ENCODE measurements around the gene DNLZ.
"Not testable (repeated sequence)": the region's sequence is repeated elsewhere in the genome, so short reads cannot be mapped to it uniquely, and the experiment has no call there.

DNLZ gene

GRCh38 chr9:136322756-136323330 is 40.7 kb downstream of the DNLZ start:
- Histone ChIP-seq H3K4me3 (ENCODE audit: low read depth, low read length) (no peak overlapping the region), H3K36me3 (ENCODE audit: insufficient read depth, low read length) (no peaks in the 10 kb centered on the region), H3K4me1 (ENCODE audit: control insufficient read depth, insufficient read depth, low read length, unreplicated experiment) (peaks cover 15% of the 10 kb centered on the region), H3K27ac (ENCODE audit: low read depth, low read length) (no peak overlapping the region), H2AFZ (ENCODE audit: low read length, unreplicated experiment) (no peak overlapping the region), H3K79me2 (ENCODE audit: control insufficient read depth, insufficient read depth, low read length, unreplicated experiment) (peaks cover under 1% of the 10 kb centered on the region), H3K27me3 (ENCODE audit: insufficient read depth, low read length) (no peaks in the 10 kb centered on the region)

- peaks cover 9% of the 10 kb centered on the region for H3K4me1 ChIP-seq (ENCODE audit: control insufficient read depth, insufficient read depth, low read length, unreplicated experiment)
- H3K27ac ChIP-seq (ENCODE audit: low read depth, low read length): no peak overlapping the region
- H3K36me3 ChIP-seq (ENCODE audit: insufficient read depth, low read length): no peaks in the 10 kb centered on the region
- no peak overlapping the region for H2AFZ ChIP-seq (ENCODE audit: low read length, unreplicated experiment)
- H3K4me3 ChIP-seq (ENCODE audit: low read depth, low read length): no peak overlapping the region
- H3K79me2 ChIP-seq (ENCODE audit: control insufficient read depth, insufficient read depth, low read length, unreplicated experiment): no peaks in the 10 kb centered on the region
- H3K27me3 ChIP-seq (ENCODE audit: insufficient read depth, low read length): no peaks in the 10 kb centered on the region
Measured at GRCh38 chr9:136321561-136321960, 42.0 kb downstream of the DNLZ start.

GRCh38 chr9:136320972-136321371 is 42.6 kb downstream of the DNLZ start:
- not testable (repeated sequence) for H3K79me2 ChIP-seq (ENCODE audit: control insufficient read depth, insufficient read depth, low read length, unreplicated experiment); H3K4me1 ChIP-seq (ENCODE audit: control insufficient read depth, insufficient read depth, low read length, unreplicated experiment); H2AFZ ChIP-seq (ENCODE audit: low read length, unreplicated experiment); H3K4me3 ChIP-seq (ENCODE audit: low read depth, low read length); H3K27me3 ChIP-seq (ENCODE audit: insufficient read depth, low read length); H3K36me3 ChIP-seq (ENCODE audit: insufficient read depth, low read length); H3K27ac ChIP-seq (ENCODE audit: low read depth, low read length)

GRCh38 chr9:136319955-136320354 is 43.6 kb downstream of the DNLZ start:
- H3K4me1 ChIP-seq (ENCODE audit: control insufficient read depth, insufficient read depth, low read length, unreplicated experiment); H3K27ac ChIP-seq (ENCODE audit: low read depth, low read length); H3K79me2 ChIP-seq (ENCODE audit: control insufficient read depth, insufficient read depth, low read length, unreplicated experiment); H3K27me3 ChIP-seq (ENCODE audit: insufficient read depth, low read length); H2AFZ ChIP-seq (ENCODE audit: low read length, unreplicated experiment); H3K36me3 ChIP-seq (ENCODE audit: insufficient read depth, low read length); H3K4me3 ChIP-seq (ENCODE audit: low read depth, low read length): not testable (repeated sequence)

- H3K27ac ChIP-seq (ENCODE audit: low read depth, low read length); H3K4me3 ChIP-seq (ENCODE audit: low read depth, low read length); H3K79me2 ChIP-seq (ENCODE audit: control insufficient read depth, insufficient read depth, low read length, unreplicated experiment); H3K4me1 ChIP-seq (ENCODE audit: control insufficient read depth, insufficient read depth, low read length, unreplicated experiment); H3K36me3 ChIP-seq (ENCODE audit: insufficient read depth, low read length); H3K27me3 ChIP-seq (ENCODE audit: insufficient read depth, low read length); H2AFZ ChIP-seq (ENCODE audit: low read length, unreplicated experiment): not testable (repeated sequence)
Measured at GRCh38 chr9:136319244-136319643, 44.3 kb downstream of the DNLZ start.

GRCh38 chr9:136318776-136319241 is 44.7 kb downstream of the DNLZ start:
- Histone ChIP-seq H3K79me2 (ENCODE audit: control insufficient read depth, insufficient read depth, low read length, unreplicated experiment) (no peaks in the 10 kb centered on the region), H3K4me1 (ENCODE audit: control insufficient read depth, insufficient read depth, low read length, unreplicated experiment) (no peaks in the 10 kb centered on the region), H3K27ac (ENCODE audit: low read depth, low read length) (no peak overlapping the region), H2AFZ (ENCODE audit: low read length, unreplicated experiment) (no peak overlapping the region), H3K36me3 (ENCODE audit: insufficient read depth, low read length) (no peaks in the 10 kb centered on the region), H3K4me3 (ENCODE audit: low read depth, low read length) (no peak overlapping the region), H3K27me3 (ENCODE audit: insufficient read depth, low read length) (no peaks in the 10 kb centered on the region)

- no peaks in the 10 kb centered on the region for H3K4me1 ChIP-seq (ENCODE audit: control insufficient read depth, insufficient read depth, low read length, unreplicated experiment)
- no peaks in the 10 kb centered on the region for H3K79me2 ChIP-seq (ENCODE audit: control insufficient read depth, insufficient read depth, low read length, unreplicated experiment)
- no peak overlapping the region for H3K27ac ChIP-seq (ENCODE audit: low read depth, low read length)
Measured at GRCh38 chr9:136318111-136318775, 45.3 kb downstream of the DNLZ start.

GRCh38 chr9:136317695-136318094 is 45.8 kb downstream of the DNLZ start:
- H3K27me3 ChIP-seq (ENCODE audit: insufficient read depth, low read length): no peaks in the 10 kb centered on the region

More at GRCh38 chr9:136318111-136318775, 45.3 kb downstream of the DNLZ start:
- Histone ChIP-seq H3K27me3 (ENCODE audit: insufficient read depth, low read length) (no peaks in the 10 kb centered on the region), H2AFZ (ENCODE audit: low read length, unreplicated experiment) (no peak overlapping the region), H3K4me3 (ENCODE audit: low read depth, low read length) (no peak overlapping the region), H3K36me3 (ENCODE audit: insufficient read depth, low read length) (no peaks in the 10 kb centered on the region)

GRCh38 chr9:136316896-136317676 is 46.5 kb downstream of the DNLZ start:
- no peaks in the 10 kb centered on the region for H3K27me3 ChIP-seq (ENCODE audit: insufficient read depth, low read length)
- no peak overlapping the region for H2AFZ ChIP-seq (ENCODE audit: low read length, unreplicated experiment)
- no peak overlapping the region for H3K4me3 ChIP-seq (ENCODE audit: low read depth, low read length)
- no peak overlapping the region for H3K27ac ChIP-seq (ENCODE audit: low read depth, low read length)
- H3K36me3 ChIP-seq (ENCODE audit: insufficient read depth, low read length): no peaks in the 10 kb centered on the region
- no peaks in the 10 kb centered on the region for H3K79me2 ChIP-seq (ENCODE audit: control insufficient read depth, insufficient read depth, low read length, unreplicated experiment)
- no peaks in the 10 kb centered on the region for H3K4me1 ChIP-seq (ENCODE audit: control insufficient read depth, insufficient read depth, low read length, unreplicated experiment)

More at GRCh38 chr9:136317695-136318094, 45.8 kb downstream of the DNLZ start:
- Histone ChIP-seq H3K4me3 (ENCODE audit: low read depth, low read length) (no peak overlapping the region), H3K36me3 (ENCODE audit: insufficient read depth, low read length) (no peaks in the 10 kb centered on the region), H3K4me1 (ENCODE audit: control insufficient read depth, insufficient read depth, low read length, unreplicated experiment) (no peaks in the 10 kb centered on the region), H2AFZ (ENCODE audit: low read length, unreplicated experiment) (no peak overlapping the region), H3K79me2 (ENCODE audit: control insufficient read depth, insufficient read depth, low read length, unreplicated experiment) (no peaks in the 10 kb centered on the region), H3K27ac (ENCODE audit: low read depth, low read length) (no peak overlapping the region)

GRCh38 chr9:136316271-136316751 is 47.2 kb downstream of the DNLZ start:
- Histone ChIP-seq H3K27ac (ENCODE audit: low read depth, low read length) (no peak overlapping the region), H3K36me3 (ENCODE audit: insufficient read depth, low read length) (no peaks in the 10 kb centered on the region), H3K4me3 (ENCODE audit: low read depth, low read length) (no peak overlapping the region), H3K79me2 (ENCODE audit: control insufficient read depth, insufficient read depth, low read length, unreplicated experiment) (no peaks in the 10 kb centered on the region), H3K4me1 (ENCODE audit: control insufficient read depth, insufficient read depth, low read length, unreplicated experiment) (no peaks in the 10 kb centered on the region), H3K27me3 (ENCODE audit: insufficient read depth, low read length) (no peaks in the 10 kb centered on the region), H2AFZ (ENCODE audit: low read length, unreplicated experiment) (no peak overlapping the region)

Data from ACC112 (cell line).